HCT116 (cell line): ENCODE measurements around the gene DOK7. TPM values are rescaled to one million over a fixed set of nuclear protein-coding genes. Genes with fewer than 3 reads are reported as not detected.

Experiments used
- ATAC-seq: fragments of 200-7000 bp; cut with Tn5 transposase; 2 replicates; pipeline ENCODE4 v1.9.1; 2020; ENCODE audit warnings: mild to moderate bottlenecking, moderate library complexity
- BruUV-seq: library from RNA; stranded (reverse); fragments of 400-500 nt; replicated peaks from 2 replicates; lab custom pipeline; 2021; lab: Mats Ljungman, UMichigan
- CTCF ChIA-PET: fragments of 300-600 bp; sonication (Branson Sonifier 250); formaldehyde crosslinking; loops from one replicate; lab custom pipeline; 2021; ENCODE audit warnings: antibody characterized with exemption; lab: Charles Lee
- POLR2A ChIA-PET: fragments of 300-600, 350-600 bp; sonication (Branson Sonifier 250); formaldehyde crosslinking; loops from one replicate; lab custom pipeline; 2021; ENCODE audit warnings: antibody characterized with exemption; lab: Charles Lee
- RAD21 ChIA-PET, 2 experiments: fragments of 300-600 bp; sonication (Branson Sonifier 250); formaldehyde crosslinking; loops; one replicate each; lab custom pipeline; 2023; ENCODE audit warnings: low total read pairs in 2 of 2; ENCODE audit not compliant: uncharacterized antibody in 2 of 2, unreplicated experiment in 2 of 2, low non-redundant PET in 1 of 2; lab: Charles Lee
- DNase-seq: peaks from one replicate; pipeline ENCODE4 v3.0.0-alpha.2; 2010; ENCODE audit warnings: low read depth, low spot score
- H2AFZ ChIP-seq: fragments of 200-600 bp; shearing (Covaris generic), sonication (generic); 2 replicates; pipeline ENCODE4 v1.6.1; 2017; ENCODE audit warnings: low read depth, mixed run types, mixed read lengths, antibody characterized with exemption, low read length; ENCODE audit not compliant: poor library complexity, severe bottlenecking
- H3K27ac ChIP-seq: 2 replicates; pipeline ENCODE4 v1.5.1; 2012; ENCODE audit warnings: low read depth, low read length
- H3K27me3 ChIP-seq: fragments of 200-600 bp; sonication (generic); 2 replicates; pipeline ENCODE4 v1.6.1; 2016; ENCODE audit warnings: mixed run types, low read length, mixed read lengths; ENCODE audit not compliant: insufficient read depth
- H3K36me3 ChIP-seq, 2 experiments: fragments of 200-500 bp in 1 of 2; fragments of 200-600 bp in 1 of 2; sonication (Bioruptor generic) in 1 of 2; sonication (generic) in 1 of 2; 2 replicates each; pipeline versions ENCODE4 v1.5.1 to v1.6.1; 2014 to 2016; ENCODE audit warnings: low read length in 2 of 2, inconsistent platforms in 1 of 2, mixed read lengths in 1 of 2, mixed run types in 1 of 2; ENCODE audit not compliant: insufficient read depth in 2 of 2, control insufficient read depth in 1 of 2
- H3K4me1 ChIP-seq, 2 experiments: fragments of 200-600 bp in 1 of 2; sonication (generic) in 1 of 2; 2 replicates each; pipeline versions ENCODE4 v1.5.1 to v1.6.1; 2012 to 2017; ENCODE audit warnings: low read length in 2 of 2, inconsistent platforms in 1 of 2, mild to moderate bottlenecking in 1 of 2, mixed read lengths in 1 of 2, mixed run types in 1 of 2, moderate library complexity in 1 of 2; ENCODE audit not compliant: insufficient read depth in 2 of 2, control insufficient read depth in 1 of 2
- H3K4me2 ChIP-seq: fragments of 200-600 bp; sonication (generic); 2 replicates; pipeline ENCODE4 v1.6.1; 2017; ENCODE audit warnings: mixed run types, low read length, mixed read lengths
- H3K4me3 ChIP-seq, 2 experiments: fragments of 200-600 bp in 1 of 2; sonication (generic) in 1 of 2; replicated peaks in 1 of 2; 2 replicates each; pipeline ENCODE4 v1.5.1; 2011 to 2016; ENCODE audit warnings: low read length in 2 of 2, control low read depth in 1 of 2, low read depth in 1 of 2, mild to moderate bottlenecking in 1 of 2, mixed read lengths in 1 of 2, mixed run types in 1 of 2
- H3K79me2 ChIP-seq: fragments of 200-600 bp; sonication (generic); 2 replicates; pipeline ENCODE4 v1.6.1; 2017; ENCODE audit warnings: mild to moderate bottlenecking, mixed run types, low read length, moderate library complexity, mixed read lengths; ENCODE audit not compliant: insufficient read depth
- H3K9ac ChIP-seq: fragments of 200-600 bp; sonication (generic); 2 replicates; pipeline ENCODE4 v1.6.1; 2016; ENCODE audit warnings: low read length, mixed read lengths
- H3K9me2 ChIP-seq: fragments of 200-600 bp; sonication (generic), shearing (Covaris generic); 2 replicates; pipeline ENCODE4 v1.6.1; 2017; ENCODE audit warnings: mixed run types, mild to moderate bottlenecking, moderate library complexity; ENCODE audit not compliant: insufficient read depth
- H3K9me3 ChIP-seq, 2 experiments: fragments of 200-500 bp in 1 of 2; fragments of 200-600 bp in 1 of 2; sonication (Bioruptor generic) in 1 of 2; sonication (generic) in 1 of 2; 2 replicates each; pipeline ENCODE4 v1.6.1; 2014 to 2017; ENCODE audit warnings: low read length in 2 of 2, mixed read lengths in 2 of 2, inconsistent platforms in 1 of 2, low read depth in 1 of 2, mild to moderate bottlenecking in 1 of 2, mixed run types in 1 of 2, moderate library complexity in 1 of 2; ENCODE audit not compliant: control insufficient read depth in 1 of 2, insufficient read depth in 1 of 2
- H4K20me1 ChIP-seq: fragments of 200-600 bp; sonication (generic), shearing (Covaris generic); 2 replicates; pipeline ENCODE4 v1.6.1; 2017; ENCODE audit warnings: mixed run types, mild to moderate bottlenecking, moderate library complexity; ENCODE audit not compliant: insufficient read depth
- CBX3 ChIP-seq: IDR thresholded peaks from 2 replicates; pipeline ENCODE4 v1.6.1; 2012; ENCODE audit warnings: low read depth
- CEBPB ChIP-seq: IDR thresholded peaks from 2 replicates; pipeline ENCODE4 v1.6.1; 2012; ENCODE audit warnings: low read depth
- CTCF ChIP-seq, 3 experiments: fragments of 200-600 bp in 1 of 3; sonication (generic) in 1 of 3; IDR thresholded peaks in 2 of 3; conservative IDR thresholded peaks in 1 of 3; 2 replicates each; pipeline ENCODE4 v1.5.1; 2012 to 2017; ENCODE audit warnings: low read depth in 2 of 3, low read length in 2 of 3, antibody characterized with exemption in 1 of 3, borderline replicate concordance in 1 of 3, control low read depth in 1 of 3, mild to moderate bottlenecking in 1 of 3, mixed read lengths in 1 of 3, mixed run types in 1 of 3, moderate library complexity in 1 of 3; ENCODE audit not compliant: insufficient read depth in 1 of 3
- ELF1 ChIP-seq: IDR thresholded peaks from 2 replicates; pipeline ENCODE4 v1.6.1; 2012; ENCODE audit warnings: low read depth, borderline replicate concordance
- EZH2 ChIP-seq: fragments of 200-600 bp; sonication (generic); IDR thresholded peaks from 2 replicates; pipeline ENCODE4 v1.6.1; 2017; ENCODE audit warnings: antibody characterized with exemption, mixed run types
- EZH2phosphoT487 ChIP-seq: fragments of 200-600 bp; IDR thresholded peaks from 2 replicates; pipeline ENCODE4 v1.6.1; 2018; ENCODE audit warnings: antibody characterized with exemption, borderline replicate concordance
- FOSL1 ChIP-seq: IDR thresholded peaks from 2 replicates; pipeline ENCODE4 v1.6.1; 2012; ENCODE audit warnings: low read depth
- JUND ChIP-seq: IDR thresholded peaks from 2 replicates; pipeline ENCODE4 v1.6.1; 2012
- POLR2A ChIP-seq: IDR thresholded peaks from 2 replicates; pipeline ENCODE4 v1.7.0; 2011; ENCODE audit warnings: borderline replicate concordance; ENCODE audit not compliant: insufficient read depth, insufficient read length; ENCODE audit errors: extremely low read depth
- POLR2AphosphoS5 ChIP-seq: IDR thresholded peaks from 2 replicates; pipeline ENCODE4 v1.6.1; 2011; ENCODE audit warnings: mild to moderate bottlenecking, low read depth, low read length, moderate library complexity
- RAD21 ChIP-seq: IDR thresholded peaks from 2 replicates; pipeline ENCODE4 v1.6.1; 2012; ENCODE audit warnings: low read depth, mild to moderate bottlenecking
- SIN3A ChIP-seq: IDR thresholded peaks from 2 replicates; pipeline ENCODE4 v1.6.1; 2012; ENCODE audit warnings: low read depth
- SP1 ChIP-seq: IDR thresholded peaks from 2 replicates; pipeline ENCODE4 v1.6.1; 2012; ENCODE audit warnings: low read depth
- SRF ChIP-seq: IDR thresholded peaks from 2 replicates; pipeline ENCODE4 v1.6.1; 2012; ENCODE audit warnings: low read depth
- YY1 ChIP-seq: IDR thresholded peaks from 2 replicates; pipeline ENCODE4 v1.6.1; 2011; ENCODE audit warnings: low read length, low read depth, moderate library complexity, mild to moderate bottlenecking; ENCODE audit not compliant: insufficient replicate concordance; ENCODE audit errors: extremely low read depth
- ZNF274 ChIP-seq: fragments of 200-500 bp; sonication (Bioruptor generic); IDR thresholded peaks from 2 replicates; pipeline ENCODE4 v1.6.1; 2014; ENCODE audit warnings: mild to moderate bottlenecking, low read depth, low read length, inconsistent platforms
- intact Hi-C: fragments of 100-400 bp; cut with micrococcal nuclease; formaldehyde crosslinking; loops from 2 replicates; pipeline ENCODE4 v1.10.0; 2022
- total RNA-seq: library from RNA; stranded (reverse); gene quantifications from one replicate; pipeline ENCODE4 v1.2.1, GENCODE V29; 2021; ENCODE audit not compliant: unreplicated experiment
- TF ChIP-seq, protein P1 (sequence below): IDR thresholded peaks from 2 replicates; pipeline ENCODE4 v1.6.1; 2012; ENCODE audit warnings: low read depth
- TF ChIP-seq, protein P2 (sequence below): IDR thresholded peaks from 2 replicates; pipeline ENCODE4 v1.6.1; 2012

DOK7 gene
- total RNA-seq, 1 experiment from 2014 or later: 2.4 TPM

DNA sequence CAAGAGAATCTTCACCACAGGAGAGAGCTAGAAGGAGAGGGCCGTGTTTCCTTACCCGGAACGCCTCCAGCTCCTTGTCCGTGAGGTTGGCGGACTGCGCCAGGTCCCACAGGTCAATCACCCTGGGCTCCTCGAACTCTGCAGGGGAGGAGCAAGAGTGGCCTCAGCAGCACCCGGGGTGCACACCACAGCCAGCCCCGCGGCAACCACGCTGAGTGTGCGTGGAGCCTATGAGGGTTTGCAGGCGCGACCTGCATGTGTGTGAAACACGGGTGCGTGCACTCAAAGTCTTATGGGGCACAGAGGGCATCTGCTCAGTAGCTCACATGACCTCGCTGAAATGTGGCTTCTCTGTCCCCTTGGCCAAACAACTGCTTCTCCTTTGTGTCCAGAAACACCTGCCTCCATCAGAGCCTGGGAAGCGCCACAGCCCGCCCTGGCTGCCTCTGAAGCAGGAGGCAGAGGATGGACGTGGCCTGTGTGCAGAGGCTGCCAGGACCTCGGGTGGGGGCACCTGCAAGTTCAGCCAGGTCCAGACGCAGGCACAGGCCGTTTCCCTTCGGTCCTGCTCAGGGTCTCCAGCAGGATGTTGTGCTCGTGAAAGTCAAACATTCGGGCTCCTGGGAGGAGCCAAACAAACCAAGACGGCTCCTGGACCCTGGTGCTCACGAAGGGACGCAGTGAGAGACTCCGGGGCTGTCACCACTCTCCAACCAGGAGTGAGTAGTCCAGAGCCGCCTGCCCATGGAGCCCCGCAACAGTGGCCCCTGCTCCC is 53.1 kb downstream of the DOK7 start:
- H3K9me2 ChIP-seq: no peaks in the 10 kb centered on the region
- TF ChIP-seq FOSL1 (no peak), EZH2 (no peak), CEBPB (no peak), ELF1 (no peak), POLR2AphosphoS5 (no peak), RAD21 (no peak), YY1 (no peak), CTCF (IDR thresholded peaks at IDR 0.05 in 2 of 3, conservative IDR thresholded peaks at IDR 0.05 in 1 of 3; ENCODE audit: borderline replicate concordance in 1 of 3, insufficient read depth in 1 of 3, low read depth in 2 of 3, low read length in 2 of 3) (no peak), ZNF274 (no peak), CBX3 (no peak), SRF (no peak), EZH2phosphoT487 (no peak), SP1 (no peak), SIN3A (no peak), POLR2A (no peak), JUND (no peak)
- TF ChIP-seq, protein P1, sequence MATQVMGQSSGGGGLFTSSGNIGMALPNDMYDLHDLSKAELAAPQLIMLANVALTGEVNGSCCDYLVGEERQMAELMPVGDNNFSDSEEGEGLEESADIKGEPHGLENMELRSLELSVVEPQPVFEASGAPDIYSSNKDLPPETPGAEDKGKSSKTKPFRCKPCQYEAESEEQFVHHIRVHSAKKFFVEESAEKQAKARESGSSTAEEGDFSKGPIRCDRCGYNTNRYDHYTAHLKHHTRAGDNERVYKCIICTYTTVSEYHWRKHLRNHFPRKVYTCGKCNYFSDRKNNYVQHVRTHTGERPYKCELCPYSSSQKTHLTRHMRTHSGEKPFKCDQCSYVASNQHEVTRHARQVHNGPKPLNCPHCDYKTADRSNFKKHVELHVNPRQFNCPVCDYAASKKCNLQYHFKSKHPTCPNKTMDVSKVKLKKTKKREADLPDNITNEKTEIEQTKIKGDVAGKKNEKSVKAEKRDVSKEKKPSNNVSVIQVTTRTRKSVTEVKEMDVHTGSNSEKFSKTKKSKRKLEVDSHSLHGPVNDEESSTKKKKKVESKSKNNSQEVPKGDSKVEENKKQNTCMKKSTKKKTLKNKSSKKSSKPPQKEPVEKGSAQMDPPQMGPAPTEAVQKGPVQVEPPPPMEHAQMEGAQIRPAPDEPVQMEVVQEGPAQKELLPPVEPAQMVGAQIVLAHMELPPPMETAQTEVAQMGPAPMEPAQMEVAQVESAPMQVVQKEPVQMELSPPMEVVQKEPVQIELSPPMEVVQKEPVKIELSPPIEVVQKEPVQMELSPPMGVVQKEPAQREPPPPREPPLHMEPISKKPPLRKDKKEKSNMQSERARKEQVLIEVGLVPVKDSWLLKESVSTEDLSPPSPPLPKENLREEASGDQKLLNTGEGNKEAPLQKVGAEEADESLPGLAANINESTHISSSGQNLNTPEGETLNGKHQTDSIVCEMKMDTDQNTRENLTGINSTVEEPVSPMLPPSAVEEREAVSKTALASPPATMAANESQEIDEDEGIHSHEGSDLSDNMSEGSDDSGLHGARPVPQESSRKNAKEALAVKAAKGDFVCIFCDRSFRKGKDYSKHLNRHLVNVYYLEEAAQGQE: no peak
- TF ChIP-seq, protein P2, sequence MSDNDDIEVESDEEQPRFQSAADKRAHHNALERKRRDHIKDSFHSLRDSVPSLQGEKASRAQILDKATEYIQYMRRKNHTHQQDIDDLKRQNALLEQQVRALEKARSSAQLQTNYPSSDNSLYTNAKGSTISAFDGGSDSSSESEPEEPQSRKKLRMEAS: no peak
- TF ChIP-seq, all 23 proteins: peak for 0
- H3K27ac ChIP-seq: no peak overlapping the region
- POLR2A ChIA-PET: no interaction called here
- H3K4me1 ChIP-seq: no peaks in the 10 kb centered on the region
- peaks cover 16 to 42% of the 10 kb centered on the region in 2 experiments for H3K36me3 ChIP-seq
- no peak overlapping the region for H3K4me2 ChIP-seq
- H2AFZ ChIP-seq: no peak overlapping the region
- H4K20me1 ChIP-seq: no peaks in the 10 kb centered on the region
- H3K27me3 ChIP-seq: no peaks in the 10 kb centered on the region
- H3K4me3 ChIP-seq: no peak overlapping the region
- intact Hi-C loops: no loop called here
- CTCF ChIA-PET: no interaction called here
- peaks cover 2% of the 10 kb centered on the region; the same call in 1 of the 2 replicates for H3K79me2 ChIP-seq
- RAD21 ChIA-PET: no interaction called here
- no peak overlapping the region for H3K9ac ChIP-seq
- no peaks in the 10 kb centered on the region for H3K9me3 ChIP-seq
- DNase-seq: no peak
- no TSS peak for BruUV-seq
- no peak for ATAC-seq
